ENCODE measurements around the gene NOD2.
A peak's percentile ranks its signal among the peaks of the same experiment; 100 is the strongest.

NOD2 gene

DNA sequence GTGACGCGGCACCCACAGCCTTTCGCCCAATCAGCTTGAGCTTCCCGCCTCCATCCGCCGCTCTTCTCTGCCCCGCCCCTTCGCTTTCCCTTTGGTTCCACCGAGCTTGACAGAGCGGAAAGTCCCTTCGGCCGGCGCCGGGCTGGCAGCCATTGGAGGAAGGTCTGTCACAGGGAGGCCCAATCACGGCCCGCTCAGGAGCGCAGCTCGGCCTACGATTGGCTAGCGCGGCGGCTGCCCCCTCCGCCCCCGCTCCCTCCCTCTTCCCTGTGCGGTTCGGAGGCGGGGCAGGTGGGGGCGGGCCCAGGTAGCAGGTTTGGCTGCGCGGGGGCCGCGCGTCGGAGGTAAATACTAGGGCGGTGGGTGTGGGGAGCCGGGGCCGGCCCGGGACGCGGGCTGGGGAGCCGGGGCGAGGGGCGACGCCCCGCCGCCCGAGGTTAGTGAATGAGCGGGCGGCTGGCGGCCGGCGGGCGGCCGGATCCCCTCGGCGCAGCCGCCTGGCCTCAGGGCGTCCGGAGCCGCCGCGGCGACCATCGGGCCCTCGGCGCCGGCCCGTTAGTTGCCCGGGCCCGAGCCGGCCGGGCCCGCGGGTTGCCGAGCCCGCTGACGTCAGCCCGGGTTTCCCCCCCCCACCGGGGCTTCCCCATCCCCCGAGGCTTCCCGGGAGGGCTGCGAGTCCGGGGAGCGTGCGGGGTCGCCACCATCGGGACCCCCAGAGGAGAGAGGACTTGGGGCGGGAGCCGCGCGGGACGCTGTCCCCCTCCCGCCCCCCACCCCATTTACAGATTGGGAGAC, 48.6 kb downstream of the NOD2 start, which contains the start of gene CYLD:
Gene CYLD, plus strand, starts transcription at position 306 of the 795 bp plus-strand sequence. CDS start 7,613 bp downstream, outside the sequence.
- no peak within 1 kb of the TSS for H2AK5ac ChIP-seq (ENCODE audit: low read depth, low read length)
- peak within 1 kb of the TSS; percentile 29 for H3K18ac ChIP-seq (ENCODE audit: low read length)
- peaks cover 0 to 19% (median 0%) of the 10 kb centered on the region in 3 experiments for H3K27me3 ChIP-seq (ENCODE audit: control insufficient read depth in 3 of 3, insufficient read depth in 3 of 3, low read depth in 1 of 3, low read length in 3 of 3)
- no peak within 1 kb of the TSS for H3K23ac ChIP-seq (ENCODE audit: low read depth, low read length, poor library complexity)
- H3K79me1 ChIP-seq (ENCODE audit: low read depth, low read length): no peaks in the 10 kb centered on the region
- H3K4me1 ChIP-seq (ENCODE audit: control insufficient read depth in 2 of 2, insufficient read depth in 1 of 2, low read depth in 1 of 2, low read length in 2 of 2): peaks cover 3 to 5% of the 10 kb centered on the region in 2 donors
- H3K4ac ChIP-seq (ENCODE audit: low read length): no peak within 1 kb of the TSS
- H3K4me3 ChIP-seq (ENCODE audit: low read length in 2 of 2): peak within 1 kb of the TSS; percentile 62 to 88
- no peaks in the 10 kb centered on the region for H3K9me3 ChIP-seq (replicated peaks in 1 of 2; ENCODE audit: control insufficient read depth in 2 of 2, insufficient read depth in 1 of 2, low read depth in 1 of 2, low read length in 2 of 2)
- H3K14ac ChIP-seq (ENCODE audit: low read length): no peak within 1 kb of the TSS
- peak; percentile 99 for DNase-seq (ENCODE audit: low spot score)
- no peak within 1 kb of the TSS for H4K91ac ChIP-seq (ENCODE audit: low read depth, low read length, poor library complexity)
- H2BK5ac ChIP-seq (ENCODE audit: low read length): no peak within 1 kb of the TSS
- H2BK15ac ChIP-seq (ENCODE audit: low read length): no peak within 1 kb of the TSS
- no peak within 1 kb of the TSS for H2BK120ac ChIP-seq (ENCODE audit: low read depth, low read length)
- H3K9ac ChIP-seq (ENCODE audit: low read depth, low read length, poor library complexity): peak within 1 kb of the TSS; percentile 7
- H3K27ac ChIP-seq (replicated peaks; ENCODE audit: low read length): no peak within 1 kb of the TSS
- no peak within 1 kb of the TSS for H2BK12ac ChIP-seq (ENCODE audit: low read length)
- H3K4me2 ChIP-seq (ENCODE audit: insufficient read depth, low read length, poor library complexity, severe bottlenecking): peak within 1 kb of the TSS; percentile 72
- H3K36me3 ChIP-seq (replicated peaks in 1 of 2; ENCODE audit: control insufficient read depth in 2 of 2, insufficient read depth in 2 of 2, low read length in 2 of 2): peaks cover 0 to 5% of the 10 kb centered on the region in 2 donors
- peak within 1 kb of the TSS; percentile 90 for H2AFZ ChIP-seq (ENCODE audit: low read length)
- H4K8ac ChIP-seq (ENCODE audit: low read depth, low read length): no peak within 1 kb of the TSS
- WGBS, 2 donors (ENCODE audit: extremely low coverage in 2 of 2, insufficient read length in 2 of 2, insufficient replicate concordance in 1 of 2): no CpG with 5 or more reads among the region's 93 CpGs

DNA sequence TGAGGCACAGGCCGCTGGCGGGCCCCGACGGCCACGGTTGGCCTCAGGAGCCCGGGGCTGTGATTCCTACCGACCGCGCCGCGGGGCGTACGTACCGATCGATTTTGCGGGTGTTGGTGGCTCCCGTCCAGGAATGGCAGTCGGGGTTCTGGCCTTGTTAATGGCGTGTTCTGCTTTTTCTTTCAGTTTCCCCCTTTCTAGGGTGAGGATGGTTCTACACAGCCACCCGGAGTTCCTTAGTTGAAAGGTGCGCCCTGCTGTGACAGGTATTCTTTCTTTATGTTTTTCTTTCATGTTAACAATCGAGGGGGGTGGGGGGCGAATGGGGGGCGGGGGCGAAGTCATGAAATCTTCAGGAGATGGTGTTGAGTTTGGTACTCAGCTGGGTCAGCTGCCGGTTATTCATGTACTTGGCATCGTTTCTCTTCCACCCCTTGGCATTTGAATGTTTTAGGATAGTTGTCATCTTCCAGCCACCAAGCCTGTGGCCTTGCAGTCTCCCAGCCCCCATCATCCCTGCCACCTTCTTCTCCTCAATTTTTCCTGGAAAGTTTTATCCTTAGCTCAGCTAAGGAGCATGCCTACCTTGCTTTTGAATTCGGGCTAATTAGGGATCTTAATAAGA, 49.3 kb downstream of the NOD2 start:
- H3K14ac ChIP-seq (ENCODE audit: low read length): no peak overlapping the region
- peak overlapping the region; percentile 29 for H3K18ac ChIP-seq (ENCODE audit: low read length)
- H3K36me3 ChIP-seq (replicated peaks in 1 of 2; ENCODE audit: control insufficient read depth in 2 of 2, insufficient read depth in 2 of 2, low read length in 2 of 2): peaks cover 0 to 5% of the 10 kb centered on the region in 2 donors
- WGBS, 2 donors (ENCODE audit: extremely low coverage in 2 of 2, insufficient read length in 2 of 2, insufficient replicate concordance in 1 of 2): no CpG with 5 or more reads among the region's 28 CpGs
- no peaks in the 10 kb centered on the region for H3K9me3 ChIP-seq (replicated peaks in 1 of 2; ENCODE audit: control insufficient read depth in 2 of 2, insufficient read depth in 1 of 2, low read depth in 1 of 2, low read length in 2 of 2)
- H3K9ac ChIP-seq (ENCODE audit: low read depth, low read length, poor library complexity): peak overlapping the region; percentile 7
- H3K23ac ChIP-seq (ENCODE audit: low read depth, low read length, poor library complexity): no peak overlapping the region
- peaks cover 3 to 8% of the 10 kb centered on the region in 2 donors for H3K4me1 ChIP-seq (ENCODE audit: control insufficient read depth in 2 of 2, insufficient read depth in 1 of 2, low read depth in 1 of 2, low read length in 2 of 2)
- no peak overlapping the region for H2AK5ac ChIP-seq (ENCODE audit: low read depth, low read length)
- H2BK120ac ChIP-seq (ENCODE audit: low read depth, low read length): no peak overlapping the region
- H2BK5ac ChIP-seq (ENCODE audit: low read length): no peak overlapping the region
- no peaks in the 10 kb centered on the region for H3K79me1 ChIP-seq (ENCODE audit: low read depth, low read length)
- no peak overlapping the region for H3K27ac ChIP-seq (replicated peaks; ENCODE audit: low read length)
- no peak overlapping the region for H4K91ac ChIP-seq (ENCODE audit: low read depth, low read length, poor library complexity)
- no peak for DNase-seq (ENCODE audit: low spot score)
- H2BK15ac ChIP-seq (ENCODE audit: low read length): no peak overlapping the region
- H3K4me3 ChIP-seq (ENCODE audit: low read length in 2 of 2): peak overlapping the region; percentile 62 to 88
- peak overlapping the region; percentile 90 for H2AFZ ChIP-seq (ENCODE audit: low read length)
- peaks cover 0 to 12% (median 0%) of the 10 kb centered on the region in 3 experiments for H3K27me3 ChIP-seq (ENCODE audit: control insufficient read depth in 3 of 3, insufficient read depth in 3 of 3, low read depth in 1 of 3, low read length in 3 of 3)
- H3K4me2 ChIP-seq (ENCODE audit: insufficient read depth, low read length, poor library complexity, severe bottlenecking): peak overlapping the region; percentile 72
- H4K8ac ChIP-seq (ENCODE audit: low read depth, low read length): no peak overlapping the region
- H2BK12ac ChIP-seq (ENCODE audit: low read length): no peak overlapping the region
- no peak overlapping the region for H3K4ac ChIP-seq (ENCODE audit: low read length)

DNA sequence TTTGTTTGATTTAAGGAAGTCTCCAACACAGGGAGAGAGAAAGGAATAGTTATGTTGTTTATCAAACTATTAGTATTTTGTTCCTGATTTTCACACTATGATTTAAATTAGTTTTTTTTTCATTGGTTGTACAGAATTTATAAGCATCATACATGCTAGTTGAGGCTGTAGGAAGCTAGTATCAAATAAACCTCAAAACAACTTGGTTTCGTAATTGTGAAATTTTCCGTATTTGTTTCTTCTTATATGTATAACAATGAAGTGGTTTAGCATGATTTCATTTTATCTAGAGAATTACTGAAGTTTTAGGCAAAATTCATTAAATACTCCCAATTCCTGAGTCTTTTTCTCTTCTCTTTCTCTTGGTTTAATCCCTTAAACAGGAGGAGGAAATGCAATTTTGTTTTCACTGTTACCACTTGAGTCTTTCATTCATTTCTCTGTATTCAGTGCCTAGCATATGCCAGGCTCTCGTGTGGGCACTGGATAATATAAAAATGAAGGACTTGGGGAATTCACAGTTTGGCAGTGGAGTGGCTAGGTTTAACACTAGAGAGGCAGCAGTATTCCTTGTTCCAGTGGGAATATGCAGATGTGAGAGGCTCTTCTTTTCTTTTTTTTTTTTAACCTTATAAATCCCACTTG, 50.3 kb downstream of the NOD2 start:
- H3K79me1 ChIP-seq (ENCODE audit: low read depth, low read length): no peaks in the 10 kb centered on the region
- H3K18ac ChIP-seq (ENCODE audit: low read length): no peak overlapping the region
- no peak for DNase-seq (ENCODE audit: low spot score)
- no peak overlapping the region for H4K8ac ChIP-seq (ENCODE audit: low read depth, low read length)
- H3K4me2 ChIP-seq (ENCODE audit: insufficient read depth, low read length, poor library complexity, severe bottlenecking): no peak overlapping the region
- H2BK15ac ChIP-seq (ENCODE audit: low read length): no peak overlapping the region
- H2BK12ac ChIP-seq (ENCODE audit: low read length): no peak overlapping the region
- H3K9ac ChIP-seq (ENCODE audit: low read depth, low read length, poor library complexity): no peak overlapping the region
- no peak overlapping the region for H2BK5ac ChIP-seq (ENCODE audit: low read length)
- H3K23ac ChIP-seq (ENCODE audit: low read depth, low read length, poor library complexity): no peak overlapping the region
- no peaks in the 10 kb centered on the region for H3K9me3 ChIP-seq (replicated peaks in 1 of 2; ENCODE audit: control insufficient read depth in 2 of 2, insufficient read depth in 1 of 2, low read depth in 1 of 2, low read length in 2 of 2)
- no CpG with 5 or more reads among the region's 3 CpGs for WGBS, 2 donors (ENCODE audit: extremely low coverage in 2 of 2, insufficient read length in 2 of 2, insufficient replicate concordance in 1 of 2)
- no peak overlapping the region for H3K4me3 ChIP-seq (ENCODE audit: low read length in 2 of 2)
- no peak overlapping the region for H2AFZ ChIP-seq (ENCODE audit: low read length)
- no peak overlapping the region for H3K14ac ChIP-seq (ENCODE audit: low read length)
- H4K91ac ChIP-seq (ENCODE audit: low read depth, low read length, poor library complexity): no peak overlapping the region
- H2BK120ac ChIP-seq (ENCODE audit: low read depth, low read length): no peak overlapping the region
- H3K4me1 ChIP-seq (ENCODE audit: control insufficient read depth in 2 of 2, insufficient read depth in 1 of 2, low read depth in 1 of 2, low read length in 2 of 2): peaks cover 3 to 8% of the 10 kb centered on the region in 2 donors
- H3K4ac ChIP-seq (ENCODE audit: low read length): no peak overlapping the region
- no peak overlapping the region for H3K27ac ChIP-seq (replicated peaks; ENCODE audit: low read length)
- peaks cover 0 to 6% (median 0%) of the 10 kb centered on the region in 3 experiments for H3K27me3 ChIP-seq (ENCODE audit: control insufficient read depth in 3 of 3, insufficient read depth in 3 of 3, low read depth in 1 of 3, low read length in 3 of 3)
- H2AK5ac ChIP-seq (ENCODE audit: low read depth, low read length): no peak overlapping the region
- peaks cover 0 to 5% of the 10 kb centered on the region in 2 donors for H3K36me3 ChIP-seq (replicated peaks in 1 of 2; ENCODE audit: control insufficient read depth in 2 of 2, insufficient read depth in 2 of 2, low read length in 2 of 2)

DNA sequence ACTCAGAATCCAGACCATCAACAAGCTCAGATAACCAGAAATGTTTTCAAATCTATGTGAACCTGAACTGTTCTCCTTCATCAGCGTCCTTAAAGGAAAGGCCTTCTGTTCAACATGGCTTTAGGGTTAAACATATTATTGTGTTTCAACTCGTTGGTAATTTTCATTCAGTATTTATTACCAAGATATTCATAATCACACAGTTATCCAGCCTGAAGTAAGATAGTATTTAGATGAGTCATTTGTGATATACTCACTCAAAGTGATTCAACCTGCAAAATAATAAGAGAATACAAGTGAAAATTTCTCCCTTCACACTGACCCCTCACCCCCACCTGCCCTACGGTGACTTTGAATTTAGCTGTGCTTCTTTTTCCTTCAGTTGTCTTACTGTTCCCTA, 51.5 kb downstream of the NOD2 start:
- H3K9ac ChIP-seq (ENCODE audit: low read depth, low read length, poor library complexity): no peak overlapping the region
- no CpG with 5 or more reads among the region's 3 CpGs for WGBS, 2 donors (ENCODE audit: extremely low coverage in 2 of 2, insufficient read length in 2 of 2, insufficient replicate concordance in 1 of 2)
- H2BK120ac ChIP-seq (ENCODE audit: low read depth, low read length): no peak overlapping the region
- no peak overlapping the region for H4K8ac ChIP-seq (ENCODE audit: low read depth, low read length)
- no peak overlapping the region for H3K4ac ChIP-seq (ENCODE audit: low read length)
- no peak overlapping the region for H3K18ac ChIP-seq (ENCODE audit: low read length)
- no peak overlapping the region for H2AFZ ChIP-seq (ENCODE audit: low read length)
- no peak overlapping the region for H2BK12ac ChIP-seq (ENCODE audit: low read length)
- no peak overlapping the region for H2BK15ac ChIP-seq (ENCODE audit: low read length)
- H3K4me1 ChIP-seq (ENCODE audit: control insufficient read depth in 2 of 2, insufficient read depth in 1 of 2, low read depth in 1 of 2, low read length in 2 of 2): peaks cover 3 to 8% of the 10 kb centered on the region in 2 donors
- no peak overlapping the region for H3K4me3 ChIP-seq (ENCODE audit: low read length in 2 of 2)
- H3K4me2 ChIP-seq (ENCODE audit: insufficient read depth, low read length, poor library complexity, severe bottlenecking): no peak overlapping the region
- H3K23ac ChIP-seq (ENCODE audit: low read depth, low read length, poor library complexity): no peak overlapping the region
- H3K9me3 ChIP-seq (replicated peaks in 1 of 2; ENCODE audit: control insufficient read depth in 2 of 2, insufficient read depth in 1 of 2, low read depth in 1 of 2, low read length in 2 of 2): no peaks in the 10 kb centered on the region
- no peak for DNase-seq (ENCODE audit: low spot score)
- H3K36me3 ChIP-seq (replicated peaks in 1 of 2; ENCODE audit: control insufficient read depth in 2 of 2, insufficient read depth in 2 of 2, low read length in 2 of 2): peaks cover 0 to 6% of the 10 kb centered on the region in 2 donors
- H2BK5ac ChIP-seq (ENCODE audit: low read length): no peak overlapping the region
- no peak overlapping the region for H3K27ac ChIP-seq (replicated peaks; ENCODE audit: low read length)
- H3K14ac ChIP-seq (ENCODE audit: low read length): no peak overlapping the region
- H3K27me3 ChIP-seq (ENCODE audit: control insufficient read depth in 3 of 3, insufficient read depth in 3 of 3, low read depth in 1 of 3, low read length in 3 of 3): peaks cover 0 to 2% (median 0%) of the 10 kb centered on the region in 3 experiments
- no peaks in the 10 kb centered on the region for H3K79me1 ChIP-seq (ENCODE audit: low read depth, low read length)
- H2AK5ac ChIP-seq (ENCODE audit: low read depth, low read length): no peak overlapping the region
- no peak overlapping the region for H4K91ac ChIP-seq (ENCODE audit: low read depth, low read length, poor library complexity)

All from neuronal stem cell (in vitro differentiated cells).